Stimulated activated CD8-positive, alpha-beta memory T cell treated with anti-CD3 and anti-CD28 coated beads, Interleukin-15, amount 100 ng/mL, for 48 hours (primary cell): Measurements from ENCODE around the gene CCDC150.
A peak's percentile ranks its signal among the peaks of the same experiment; 100 is the strongest.
"Not testable (repeated sequence)": the region's sequence is repeated elsewhere in the genome, so short reads cannot be mapped to it uniquely, and the experiment has no call there.

ENCODE experiments used
- DNase-seq, 2 donors: peaks; one replicate each; pipeline ENCODE4 v3.0.0-alpha.2; 2020; ENCODE audit warnings: low read depth in 2 of 2

The CCDC150 gene

GRCh38 chr2:196639180-196640030 lies at the start of gene CCDC150:
TSS of gene CCDC150 (plus strand) at chr2:196639715. CDS start at chr2:196639767, 52 bp downstream.
- peak; percentile 92 for DNase-seq

GRCh38 chr2:196590286-196590685 lies 49.2 kb upstream of the CCDC150 start:
- no peak for DNase-seq

GRCh38 chr2:196591004-196591403 lies 48.5 kb upstream of the CCDC150 start:
- DNase-seq: no peak

- no peak for DNase-seq
Observed at GRCh38 chr2:196591621-196592022, 47.9 kb upstream of the CCDC150 start.

GRCh38 chr2:196592331-196592910 lies 47.1 kb upstream of the CCDC150 start:
- DNase-seq: no peak

GRCh38 chr2:196592911-196593881 lies 46.3 kb upstream of the CCDC150 start, which contains the start of gene HECW2:
TSS of gene HECW2 (minus strand) at chr2:196593554.
- DNase-seq: no peak

- DNase-seq: no peak
Observed at GRCh38 chr2:196594158-196594557, 45.4 kb upstream of the CCDC150 start.

GRCh38 chr2:196597531-196597930 lies 42.0 kb upstream of the CCDC150 start:
- DNase-seq: no peak

GRCh38 chr2:196598412-196598811 lies 41.1 kb upstream of the CCDC150 start:
- DNase-seq: no peak

- no peak for DNase-seq
Observed at GRCh38 chr2:196598846-196599245, 40.7 kb upstream of the CCDC150 start.

GRCh38 chr2:196601430-196602306 lies 37.8 kb upstream of the CCDC150 start:
- DNase-seq: no peak

GRCh38 chr2:196604196-196604595 lies 35.3 kb upstream of the CCDC150 start:
- no peak for DNase-seq

- DNase-seq: no peak
Observed at GRCh38 chr2:196606516-196606915, 33.0 kb upstream of the CCDC150 start.

- DNase-seq: no peak
Observed at GRCh38 chr2:196607073-196607472, 32.4 kb upstream of the CCDC150 start.

- not testable (repeated sequence) for DNase-seq
Observed at GRCh38 chr2:196607896-196608295, 31.6 kb upstream of the CCDC150 start.

- DNase-seq: no peak
Observed at GRCh38 chr2:196609806-196610205, 29.7 kb upstream of the CCDC150 start.

GRCh38 chr2:196610796-196611195 lies 28.7 kb upstream of the CCDC150 start:
- DNase-seq: no peak

GRCh38 chr2:196613302-196613701 lies 26.2 kb upstream of the CCDC150 start:
- no peak for DNase-seq

- no peak for DNase-seq
Observed at GRCh38 chr2:196617430-196617829, 22.1 kb upstream of the CCDC150 start.

GRCh38 chr2:196618661-196619060 lies 20.9 kb upstream of the CCDC150 start:
- DNase-seq: no peak

- DNase-seq: no peak
Observed at GRCh38 chr2:196630531-196630930, 9.0 kb upstream of the CCDC150 start.
